ENCODE data around the gene DUSP7.

DUSP7 gene

GRCh38 chr3:52004163-52004787 lies 52.1 kb downstream of the DUSP7 start:
- Histone ChIP-seq H3K27ac (peak overlapping the region; percentile 61), H3K27me3 (ENCODE audit: insufficient read depth, low read depth, severe bottlenecking) (peaks cover 2% of the 10 kb centered on the region), H3K9me3 (ENCODE audit: severe bottlenecking) (no peaks in the 10 kb centered on the region), H3K36me3 (no peaks in the 10 kb centered on the region), H3K4me3 (ENCODE audit: low read depth, low read length) (no peak overlapping the region)
- DNase-seq: peak; percentile 91
- peak; percentile 95 for TF ChIP-seq CTCF (IDR thresholded peaks at IDR 0.05; ENCODE audit: low read depth, low read length)

DNA sequence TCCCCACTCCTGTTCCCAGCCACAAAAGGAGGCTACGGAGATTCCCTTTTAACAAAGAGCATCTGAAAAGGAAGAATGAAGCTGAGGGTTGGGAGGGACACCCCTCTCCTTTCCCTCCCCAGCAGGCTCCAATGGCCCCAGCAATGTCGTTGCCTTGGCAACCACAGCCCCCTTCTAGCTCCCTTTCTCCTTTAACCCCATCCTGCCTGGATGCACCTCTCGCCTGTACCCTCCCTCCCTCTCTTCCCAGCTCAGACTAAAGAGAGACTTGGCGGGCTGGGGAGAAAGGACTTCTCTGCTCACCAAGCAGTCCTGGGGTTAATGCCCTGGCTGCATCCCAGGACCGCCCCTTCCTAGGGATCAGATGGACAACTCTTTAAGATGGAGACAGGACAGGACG lies 53.6 kb downstream of the DUSP7 start:
- no peak overlapping the region for H3K27ac ChIP-seq
- no peak for TF ChIP-seq CTCF (IDR thresholded peaks at IDR 0.05; ENCODE audit: low read depth, low read length)

GRCh38 chr3:52001443-52001974 lies 54.9 kb downstream of the DUSP7 start:
- Histone ChIP-seq H3K9me3 (ENCODE audit: severe bottlenecking) (no peaks in the 10 kb centered on the region), H3K27ac (no peak overlapping the region), H3K4me3 (ENCODE audit: low read depth, low read length) (no peak overlapping the region), H3K36me3 (no peaks in the 10 kb centered on the region), H3K27me3 (ENCODE audit: insufficient read depth, low read depth, severe bottlenecking) (peaks cover 2% of the 10 kb centered on the region)
- peak; percentile 89 for DNase-seq
- peak; percentile 97 for TF ChIP-seq CTCF (IDR thresholded peaks at IDR 0.05; ENCODE audit: low read depth, low read length)

More for the DNA sequence above, 53.6 kb downstream of the DUSP7 start:
- Histone ChIP-seq H3K9me3 (ENCODE audit: severe bottlenecking) (no peaks in the 10 kb centered on the region), H3K36me3 (no peaks in the 10 kb centered on the region), H3K27me3 (ENCODE audit: insufficient read depth, low read depth, severe bottlenecking) (peaks cover 2% of the 10 kb centered on the region), H3K4me3 (ENCODE audit: low read depth, low read length) (no peak overlapping the region)
- no peak for DNase-seq

GRCh38 chr3:51999846-52000245 lies 56.5 kb downstream of the DUSP7 start:
- Histone ChIP-seq H3K27me3 (ENCODE audit: insufficient read depth, low read depth, severe bottlenecking) (peaks cover 2% of the 10 kb centered on the region), H3K27ac (no peak overlapping the region), H3K4me3 (ENCODE audit: low read depth, low read length) (no peak overlapping the region), H3K9me3 (ENCODE audit: severe bottlenecking) (no peaks in the 10 kb centered on the region), H3K36me3 (peaks cover 8% of the 10 kb centered on the region)
- DNase-seq: no peak
- no peak for TF ChIP-seq CTCF (IDR thresholded peaks at IDR 0.05; ENCODE audit: low read depth, low read length)

Data from WERI-Rb-1 (cell line).